ENCODE results near the gene PRICKLE2. TPM values are rescaled to one million over a fixed set of nuclear protein-coding genes. Genes with fewer than 3 reads are reported as not detected.

PRICKLE2 gene
- total and polyA plus RNA-seq, 10 of the 15 experiments (the other 5 are each of a cell fraction or from before 2014, with no cell fraction given) = 0.11 to 2.6 (median 0.69) TPM

GRCh38 chr3:64046996-64047594 is 178.2 kb downstream of the PRICKLE2 start:
- 15% methylated on average over 6 of the region's 6 CpGs for WGBS (ENCODE audit: insufficient coverage, insufficient replicate concordance, low lambda C conversion rate, missing lambda C conversion rate)
- Histone ChIP-seq H3K79me2 (ENCODE audit: control insufficient read depth, insufficient read depth, low read length) (no peaks in the 10 kb centered on the region), H2AFZ (ENCODE audit: control insufficient read depth, low read depth, low read length) (no peak overlapping the region), H4K20me1 (ENCODE audit: control insufficient read depth, insufficient read depth) (no peaks in the 10 kb centered on the region), H3K4me1 (ENCODE audit: control insufficient read depth, insufficient read depth, low read length) (no peaks in the 10 kb centered on the region), H3K27ac (ENCODE audit: control insufficient read depth, insufficient read depth) (no peak overlapping the region), H3K4me2 (ENCODE audit: control insufficient read depth, insufficient read depth) (no peak overlapping the region), H3K9ac (ENCODE audit: control insufficient read depth, insufficient read depth, low read length) (no peak overlapping the region), H3K27me3 (replicated peaks in 1 of 2; ENCODE audit: control insufficient read depth in 2 of 2, insufficient read depth in 2 of 2, low read length in 1 of 2) (0 out of 4 replicates have a peak, but pooled peaks cover 0 to 3% of the 10 kb centered on the region in 2 experiments), H3K9me3 (replicated peaks; ENCODE audit: control insufficient read depth, insufficient read depth, low read length) (no peaks in the 10 kb centered on the region), H3K4me3 (no peak overlapping the region), H3K36me3 (ENCODE audit: control insufficient read depth in 2 of 2, insufficient read depth in 2 of 2, low read length in 1 of 2) (no peaks in the 10 kb centered on the region)
- POLR2A ChIA-PET = no interaction called here
- SMC1A ChIA-PET (ENCODE audit: uncharacterized antibody, unreplicated experiment) = no interaction called here
- TF ChIP-seq ZSCAN29 (IDR thresholded peaks at IDR 0.05) (no peak), SRF (IDR thresholded peaks at IDR 0.05; ENCODE audit: low read depth in 2 of 2, low read length in 2 of 2) (no peak), SREBF2 (IDR thresholded peaks at IDR 0.05; ENCODE audit: low read length) (no peak), PAX5 (IDR thresholded peaks at IDR 0.05; ENCODE audit: borderline replicate concordance, low read depth, low read length) (no peak), HSF1 (IDR thresholded peaks at IDR 0.05; ENCODE audit: low read depth, low read length) (no peak), NKRF (conservative IDR thresholded peaks at IDR 0.05) (no peak), PKNOX1 (IDR thresholded peaks at IDR 0.05) (no peak), RB1 (IDR thresholded peaks at IDR 0.05; ENCODE audit: borderline replicate concordance) (no peak), SKIL (IDR thresholded peaks at IDR 0.05; ENCODE audit: low read depth, poor library complexity, severe bottlenecking) (no peak), HCFC1 (IDR thresholded peaks at IDR 0.05; ENCODE audit: low read length) (no peak), RBBP5 (conservative IDR thresholded peaks at IDR 0.05) (no peak), JUNB (IDR thresholded peaks at IDR 0.05) (no peak)
- DNase-seq (ENCODE audit: low read depth, low spot score) = no peak
- in situ Hi-C loops (cut with MboI) (no loop called here), intact Hi-C loops (cut with micrococcal nuclease; ENCODE audit: unreplicated experiment) (no loop called here)
- CTCF ChIA-PET = no interaction called here
- FAIRE-seq = no peak
- BruUV-seq (replicated peaks) = no TSS peak
- no peak for ATAC-seq
- RAD21 ChIA-PET (ENCODE audit: unreplicated experiment) = no interaction called here

Measured in GM12878 (cell line).